HG02870 (cell line): ENCODE results near the gene HOXD9.

Experiments
- ATAC-seq: cut with Tn5 transposase; IDR thresholded peaks from one replicate; pipeline ENCODE4 v1.9.1; 2021; ENCODE audit warnings: mild to moderate bottlenecking, moderate library complexity; ENCODE audit not compliant: unreplicated experiment

HOXD9 gene

GRCh38 chr2:176137252-176137580, 14.7 kb downstream of the HOXD9 start:
- no peak for ATAC-seq

GRCh38 chr2:176137906-176138305, 15.4 kb downstream of the HOXD9 start:
- no peak for ATAC-seq

GRCh38 chr2:176138526-176138922, 16.0 kb downstream of the HOXD9 start:
- no peak for ATAC-seq

GRCh38 chr2:176138923-176139660, 16.6 kb downstream of the HOXD9 start:
- ATAC-seq = no peak

GRCh38 chr2:176139661-176140512, 17.4 kb downstream of the HOXD9 start:
- ATAC-seq = no peak

- peak; percentile 95 for ATAC-seq
These were observed 18.2 kb downstream of the HOXD9 start for GRCh38 chr2:176140513-176141317.

- ATAC-seq = no peak
These were observed 19.8 kb downstream of the HOXD9 start for GRCh38 chr2:176142281-176142680.

- no peak for ATAC-seq
These were observed 22.8 kb downstream of the HOXD9 start for GRCh38 chr2:176145085-176145969.

- no peak for ATAC-seq
These were observed 23.6 kb downstream of the HOXD9 start for GRCh38 chr2:176146101-176146500.

GRCh38 chr2:176146645-176147044, 24.1 kb downstream of the HOXD9 start:
- no peak for ATAC-seq

GRCh38 chr2:176147210-176147799, 24.8 kb downstream of the HOXD9 start:
- ATAC-seq = no peak

GRCh38 chr2:176147800-176148496, 25.4 kb downstream of the HOXD9 start:
- no peak for ATAC-seq

GRCh38 chr2:176148751-176149421, 26.4 kb downstream of the HOXD9 start:
- ATAC-seq = no peak

GRCh38 chr2:176149481-176149938, 27.0 kb downstream of the HOXD9 start:
- ATAC-seq = no peak

GRCh38 chr2:176149939-176150583, 27.5 kb downstream of the HOXD9 start:
- no peak for ATAC-seq

- no peak for ATAC-seq
These were observed 28.3 kb downstream of the HOXD9 start for GRCh38 chr2:176150584-176151441.
